ENCODE results near the gene PHF20. TPM values are rescaled to one million over a fixed set of nuclear protein-coding genes. Genes with fewer than 3 reads are reported as not detected.

The PHF20 gene
- total and polyA plus RNA-seq, 2 of the 13 experiments (the other 11 are each of a cell fraction or from before 2014, with no cell fraction given): 22.8 to 34.1 TPM

DNA sequence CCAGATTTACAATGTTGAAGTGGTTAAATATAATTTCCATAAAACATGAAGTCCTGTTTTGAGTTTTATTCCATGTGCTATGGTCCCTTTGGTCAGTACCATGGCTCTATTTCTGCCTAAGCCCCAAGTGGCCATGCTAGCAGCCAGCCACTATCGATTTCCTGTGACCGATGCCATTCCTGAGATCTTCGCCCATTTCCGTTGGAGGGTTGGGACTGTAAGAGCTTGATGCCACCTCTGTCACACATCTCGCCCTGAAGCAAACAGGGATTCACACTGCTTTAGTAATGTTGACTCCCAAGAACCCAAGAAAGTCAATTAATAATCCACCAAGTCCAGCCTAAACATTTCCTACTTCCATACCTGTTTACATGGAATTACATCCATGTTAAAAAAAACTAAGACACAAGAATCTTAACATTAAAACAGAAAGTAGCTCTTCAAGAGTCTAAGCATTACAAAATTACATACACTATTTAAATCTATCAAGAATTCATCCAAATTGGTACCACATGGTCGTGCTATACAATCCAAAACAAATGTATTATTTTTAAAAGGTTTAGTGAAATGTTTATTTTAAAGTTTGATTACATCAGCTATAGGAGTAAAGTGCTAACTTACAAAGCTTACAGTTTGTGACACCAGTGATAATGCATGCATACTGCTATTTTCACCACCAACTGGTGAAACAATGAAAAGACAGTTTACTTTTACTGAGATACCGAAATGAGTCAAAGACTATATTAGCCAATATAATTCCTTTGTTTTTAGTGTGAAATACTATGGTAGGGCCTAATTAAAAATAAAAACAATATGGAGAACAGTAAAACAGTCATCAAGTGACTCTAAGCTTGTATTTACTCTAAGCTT is 32.3 kb upstream of the PHF20 start (continued):
- no peak for TF ChIP-seq ZNF331 (CRISPR knock-in tag; IDR thresholded peaks at IDR 0.05)
- TF ChIP-seq, protein P1, sequence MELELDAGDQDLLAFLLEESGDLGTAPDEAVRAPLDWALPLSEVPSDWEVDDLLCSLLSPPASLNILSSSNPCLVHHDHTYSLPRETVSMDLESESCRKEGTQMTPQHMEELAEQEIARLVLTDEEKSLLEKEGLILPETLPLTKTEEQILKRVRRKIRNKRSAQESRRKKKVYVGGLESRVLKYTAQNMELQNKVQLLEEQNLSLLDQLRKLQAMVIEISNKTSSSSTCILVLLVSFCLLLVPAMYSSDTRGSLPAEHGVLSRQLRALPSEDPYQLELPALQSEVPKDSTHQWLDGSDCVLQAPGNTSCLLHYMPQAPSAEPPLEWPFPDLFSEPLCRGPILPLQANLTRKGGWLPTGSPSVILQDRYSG (CRISPR knock-in tag; IDR thresholded peaks at IDR 0.05): no peak
- no peak for TF ChIP-seq ZNF230 (CRISPR knock-in tag; IDR thresholded peaks at IDR 0.05)
- peak; percentile 74; the same call in 1 of the 2 replicates for TF ChIP-seq ZNF670 (CRISPR knock-in tag; IDR thresholded peaks at IDR 0.05; ENCODE audit: borderline replicate concordance)
- TF ChIP-seq, protein P2, sequence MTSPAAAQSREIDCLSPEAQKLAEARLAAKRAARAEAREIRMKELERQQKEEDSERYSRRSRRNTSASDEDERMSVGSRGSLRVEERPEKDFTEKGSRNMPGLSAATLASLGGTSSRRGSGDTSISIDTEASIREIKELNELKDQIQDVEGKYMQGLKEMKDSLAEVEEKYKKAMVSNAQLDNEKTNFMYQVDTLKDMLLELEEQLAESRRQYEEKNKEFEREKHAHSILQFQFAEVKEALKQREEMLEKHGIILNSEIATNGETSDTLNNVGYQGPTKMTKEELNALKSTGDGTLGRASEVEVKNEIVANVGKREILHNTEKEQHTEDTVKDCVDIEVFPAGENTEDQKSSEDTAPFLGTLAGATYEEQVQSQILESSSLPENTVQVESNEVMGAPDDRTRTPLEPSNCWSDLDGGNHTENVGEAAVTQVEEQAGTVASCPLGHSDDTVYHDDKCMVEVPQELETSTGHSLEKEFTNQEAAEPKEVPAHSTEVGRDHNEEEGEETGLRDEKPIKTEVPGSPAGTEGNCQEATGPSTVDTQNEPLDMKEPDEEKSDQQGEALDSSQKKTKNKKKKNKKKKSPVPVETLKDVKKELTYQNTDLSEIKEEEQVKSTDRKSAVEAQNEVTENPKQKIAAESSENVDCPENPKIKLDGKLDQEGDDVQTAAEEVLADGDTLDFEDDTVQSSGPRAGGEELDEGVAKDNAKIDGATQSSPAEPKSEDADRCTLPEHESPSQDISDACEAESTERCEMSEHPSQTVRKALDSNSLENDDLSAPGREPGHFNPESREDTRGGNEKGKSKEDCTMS (CRISPR knock-in tag; conservative IDR thresholded peaks at IDR 0.05): no peak
- TF ChIP-seq, protein P3, sequence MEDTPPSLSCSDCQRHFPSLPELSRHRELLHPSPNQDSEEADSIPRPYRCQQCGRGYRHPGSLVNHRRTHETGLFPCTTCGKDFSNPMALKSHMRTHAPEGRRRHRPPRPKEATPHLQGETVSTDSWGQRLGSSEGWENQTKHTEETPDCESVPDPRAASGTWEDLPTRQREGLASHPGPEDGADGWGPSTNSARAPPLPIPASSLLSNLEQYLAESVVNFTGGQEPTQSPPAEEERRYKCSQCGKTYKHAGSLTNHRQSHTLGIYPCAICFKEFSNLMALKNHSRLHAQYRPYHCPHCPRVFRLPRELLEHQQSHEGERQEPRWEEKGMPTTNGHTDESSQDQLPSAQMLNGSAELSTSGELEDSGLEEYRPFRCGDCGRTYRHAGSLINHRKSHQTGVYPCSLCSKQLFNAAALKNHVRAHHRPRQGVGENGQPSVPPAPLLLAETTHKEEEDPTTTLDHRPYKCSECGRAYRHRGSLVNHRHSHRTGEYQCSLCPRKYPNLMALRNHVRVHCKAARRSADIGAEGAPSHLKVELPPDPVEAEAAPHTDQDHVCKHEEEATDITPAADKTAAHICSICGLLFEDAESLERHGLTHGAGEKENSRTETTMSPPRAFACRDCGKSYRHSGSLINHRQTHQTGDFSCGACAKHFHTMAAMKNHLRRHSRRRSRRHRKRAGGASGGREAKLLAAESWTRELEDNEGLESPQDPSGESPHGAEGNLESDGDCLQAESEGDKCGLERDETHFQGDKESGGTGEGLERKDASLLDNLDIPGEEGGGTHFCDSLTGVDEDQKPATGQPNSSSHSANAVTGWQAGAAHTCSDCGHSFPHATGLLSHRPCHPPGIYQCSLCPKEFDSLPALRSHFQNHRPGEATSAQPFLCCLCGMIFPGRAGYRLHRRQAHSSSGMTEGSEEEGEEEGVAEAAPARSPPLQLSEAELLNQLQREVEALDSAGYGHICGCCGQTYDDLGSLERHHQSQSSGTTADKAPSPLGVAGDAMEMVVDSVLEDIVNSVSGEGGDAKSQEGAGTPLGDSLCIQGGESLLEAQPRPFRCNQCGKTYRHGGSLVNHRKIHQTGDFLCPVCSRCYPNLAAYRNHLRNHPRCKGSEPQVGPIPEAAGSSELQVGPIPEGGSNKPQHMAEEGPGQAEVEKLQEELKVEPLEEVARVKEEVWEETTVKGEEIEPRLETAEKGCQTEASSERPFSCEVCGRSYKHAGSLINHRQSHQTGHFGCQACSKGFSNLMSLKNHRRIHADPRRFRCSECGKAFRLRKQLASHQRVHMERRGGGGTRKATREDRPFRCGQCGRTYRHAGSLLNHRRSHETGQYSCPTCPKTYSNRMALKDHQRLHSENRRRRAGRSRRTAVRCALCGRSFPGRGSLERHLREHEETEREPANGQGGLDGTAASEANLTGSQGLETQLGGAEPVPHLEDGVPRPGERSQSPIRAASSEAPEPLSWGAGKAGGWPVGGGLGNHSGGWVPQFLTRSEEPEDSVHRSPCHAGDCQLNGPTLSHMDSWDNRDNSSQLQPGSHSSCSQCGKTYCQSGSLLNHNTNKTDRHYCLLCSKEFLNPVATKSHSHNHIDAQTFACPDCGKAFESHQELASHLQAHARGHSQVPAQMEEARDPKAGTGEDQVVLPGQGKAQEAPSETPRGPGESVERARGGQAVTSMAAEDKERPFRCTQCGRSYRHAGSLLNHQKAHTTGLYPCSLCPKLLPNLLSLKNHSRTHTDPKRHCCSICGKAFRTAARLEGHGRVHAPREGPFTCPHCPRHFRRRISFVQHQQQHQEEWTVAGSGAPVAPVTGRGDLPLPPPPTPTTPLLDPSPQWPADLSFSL (CRISPR knock-in tag; IDR thresholded peaks at IDR 0.05): no peak
- no peak for TF ChIP-seq HOXA3 (CRISPR knock-in tag; IDR thresholded peaks at IDR 0.05)
- TF ChIP-seq PRPF4 (IDR thresholded peaks at IDR 0.05; ENCODE audit: low read depth, low read length, poor library complexity, severe bottlenecking): peak; percentile 95
- TF ChIP-seq, protein P4, sequence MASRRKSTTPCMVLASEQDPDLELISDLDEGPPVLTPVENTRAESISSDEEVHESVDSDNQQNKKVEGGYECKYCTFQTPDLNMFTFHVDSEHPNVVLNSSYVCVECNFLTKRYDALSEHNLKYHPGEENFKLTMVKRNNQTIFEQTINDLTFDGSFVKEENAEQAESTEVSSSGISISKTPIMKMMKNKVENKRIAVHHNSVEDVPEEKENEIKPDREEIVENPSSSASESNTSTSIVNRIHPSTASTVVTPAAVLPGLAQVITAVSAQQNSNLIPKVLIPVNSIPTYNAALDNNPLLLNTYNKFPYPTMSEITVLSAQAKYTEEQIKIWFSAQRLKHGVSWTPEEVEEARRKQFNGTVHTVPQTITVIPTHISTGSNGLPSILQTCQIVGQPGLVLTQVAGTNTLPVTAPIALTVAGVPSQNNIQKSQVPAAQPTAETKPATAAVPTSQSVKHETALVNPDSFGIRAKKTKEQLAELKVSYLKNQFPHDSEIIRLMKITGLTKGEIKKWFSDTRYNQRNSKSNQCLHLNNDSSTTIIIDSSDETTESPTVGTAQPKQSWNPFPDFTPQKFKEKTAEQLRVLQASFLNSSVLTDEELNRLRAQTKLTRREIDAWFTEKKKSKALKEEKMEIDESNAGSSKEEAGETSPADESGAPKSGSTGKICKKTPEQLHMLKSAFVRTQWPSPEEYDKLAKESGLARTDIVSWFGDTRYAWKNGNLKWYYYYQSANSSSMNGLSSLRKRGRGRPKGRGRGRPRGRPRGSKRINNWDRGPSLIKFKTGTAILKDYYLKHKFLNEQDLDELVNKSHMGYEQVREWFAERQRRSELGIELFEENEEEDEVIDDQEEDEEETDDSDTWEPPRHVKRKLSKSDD (CRISPR knock-in tag; IDR thresholded peaks at IDR 0.05; ENCODE audit: low read depth): no peak
- 0 out of 2 replicates have a peak, but pooled peaks have one; percentile 13 for TF ChIP-seq ZFP36L1 (CRISPR knock-in tag; IDR thresholded peaks at IDR 0.05)
- no peak for TF ChIP-seq PCBP1 (IDR thresholded peaks at IDR 0.05; ENCODE audit: borderline replicate concordance, low read depth, low read length)
- TF ChIP-seq HOXA7 (CRISPR knock-in tag; IDR thresholded peaks at IDR 0.05): no peak
- peak; percentile 34; the same call in 1 of the 2 replicates for TF ChIP-seq ELF3 (CRISPR knock-in tag; IDR thresholded peaks at IDR 0.05)
